Measurements from ENCODE around the gene SERPINI1. TPM values are rescaled to one million over a fixed set of nuclear protein-coding genes. Genes with fewer than 3 reads are reported as not detected.

Gene SERPINI1
- total RNA-seq, 1 experiment from 2014 or later: 6.0 TPM

- Histone ChIP-seq H3K27me3 (ENCODE audit: insufficient read depth, low read length) (no peaks in the 10 kb centered on the region), H3K18ac (ENCODE audit: insufficient read length, low read depth, low read length) (no peak overlapping the region), H4K5ac (ENCODE audit: insufficient read length, low read depth, low read length) (no peak overlapping the region), H2BK12ac (ENCODE audit: insufficient read length, low read depth, low read length) (no peak overlapping the region), H2BK5ac (ENCODE audit: insufficient read length, low read length) (no peak overlapping the region), H3K23ac (ENCODE audit: insufficient read length, low read depth, low read length) (no peak overlapping the region), H3K9me3 (ENCODE audit: control insufficient read depth, low read depth, low read length) (no peaks in the 10 kb centered on the region), H2AFZ (ENCODE audit: low read length) (no peak overlapping the region), H3K9ac (ENCODE audit: extremely low read depth, insufficient read length, low read length) (no peak overlapping the region), H3K23me2 (ENCODE audit: insufficient read length, low read depth, low read length, poor library complexity, severe bottlenecking) (no peaks in the 10 kb centered on the region), H3T11ph (ENCODE audit: low read length) (no peak overlapping the region), H4K91ac (ENCODE audit: insufficient read length, low read depth, low read length) (no peak overlapping the region), H3K79me1 (ENCODE audit: insufficient read depth, low read depth, low read length, poor library complexity, severe bottlenecking) (no peaks in the 10 kb centered on the region), H3K4ac (ENCODE audit: low read depth, low read length) (no peak overlapping the region), H2BK20ac (ENCODE audit: low read depth, low read length, poor library complexity, severe bottlenecking) (no peak overlapping the region), H2BK120ac (ENCODE audit: low read depth, low read length, poor library complexity, severe bottlenecking) (no peak overlapping the region), H3K4me2 (ENCODE audit: insufficient read depth, insufficient read length, low read length) (no peak overlapping the region), H4K20me1 (ENCODE audit: control insufficient read depth, insufficient read depth, insufficient read length) (no peaks in the 10 kb centered on the region), H3K27ac (ENCODE audit: insufficient read length, low read depth, low read length) (no peak overlapping the region), H3K56ac (ENCODE audit: insufficient read length, low read depth, low read length) (no peak overlapping the region), H2BK15ac (ENCODE audit: low read depth, low read length) (no peak overlapping the region), H3K79me2 (ENCODE audit: insufficient read depth, low read length) (no peaks in the 10 kb centered on the region), H4K8ac (replicated peaks; ENCODE audit: insufficient read length, low read depth, low read length) (no peak overlapping the region), H3K14ac (ENCODE audit: insufficient read depth, low read length) (no peak overlapping the region), H2AK5ac (ENCODE audit: insufficient read length, low read length) (no peak overlapping the region), H3K4me1 (ENCODE audit: insufficient read depth, low read length) (no peaks in the 10 kb centered on the region)
- H3K4me1 Mint-ChIP-seq: peaks cover 0 to 3% of the 10 kb centered on the region in 2 experiments; a peak in 2 of 4 replicates
- no CpG with 5 or more reads among the region's 3 CpGs for WGBS (ENCODE audit: extremely low coverage, insufficient read length, low lambda C conversion rate)
- DNase-seq: no peak
- H3K27ac Mint-ChIP-seq: no peak overlapping the region
- no peak overlapping the region for H3K4me3 Mint-ChIP-seq
- H3K27me3 Mint-ChIP-seq (ENCODE audit: low read depth): no peaks in the 10 kb centered on the region
- H3K36me3 Mint-ChIP-seq (ENCODE audit: insufficient read depth in 1 of 3, low read depth in 3 of 3): no peaks in the 10 kb centered on the region
- TF ChIP-seq, protein P1, sequence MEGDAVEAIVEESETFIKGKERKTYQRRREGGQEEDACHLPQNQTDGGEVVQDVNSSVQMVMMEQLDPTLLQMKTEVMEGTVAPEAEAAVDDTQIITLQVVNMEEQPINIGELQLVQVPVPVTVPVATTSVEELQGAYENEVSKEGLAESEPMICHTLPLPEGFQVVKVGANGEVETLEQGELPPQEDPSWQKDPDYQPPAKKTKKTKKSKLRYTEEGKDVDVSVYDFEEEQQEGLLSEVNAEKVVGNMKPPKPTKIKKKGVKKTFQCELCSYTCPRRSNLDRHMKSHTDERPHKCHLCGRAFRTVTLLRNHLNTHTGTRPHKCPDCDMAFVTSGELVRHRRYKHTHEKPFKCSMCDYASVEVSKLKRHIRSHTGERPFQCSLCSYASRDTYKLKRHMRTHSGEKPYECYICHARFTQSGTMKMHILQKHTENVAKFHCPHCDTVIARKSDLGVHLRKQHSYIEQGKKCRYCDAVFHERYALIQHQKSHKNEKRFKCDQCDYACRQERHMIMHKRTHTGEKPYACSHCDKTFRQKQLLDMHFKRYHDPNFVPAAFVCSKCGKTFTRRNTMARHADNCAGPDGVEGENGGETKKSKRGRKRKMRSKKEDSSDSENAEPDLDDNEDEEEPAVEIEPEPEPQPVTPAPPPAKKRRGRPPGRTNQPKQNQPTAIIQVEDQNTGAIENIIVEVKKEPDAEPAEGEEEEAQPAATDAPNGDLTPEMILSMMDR (conservative IDR thresholded peaks at IDR 0.05): no peak
- H3K9me3 Mint-ChIP-seq: peaks cover 0 to 2% of the 10 kb centered on the region in 2 experiments; a peak in 1 of 5 replicates
These were observed 126.1 kb downstream of the SERPINI1 start for GRCh38 chr3:167861649-167862048.

Data from H9 (cell line).